Keratinocyte (primary cell): ENCODE results near the gene FNDC3B. TPM values are rescaled to one million over a fixed set of nuclear protein-coding genes. Genes with fewer than 3 reads are reported as not detected.
"Not testable (repeated sequence)": the region's sequence is repeated elsewhere in the genome, so short reads cannot be mapped to it uniquely, and the experiment has no call there.

Source experiments
- DNase-seq: peaks from one replicate; pipeline ENCODE4 v3.0.0-alpha.2; 2011; ENCODE audit warnings: low read depth, missing footprints, low spot score
- FAIRE-seq: peaks from 2 replicates; lab custom pipeline; 2011; peaks lifted over from hg19 to GRCh38; lab: Jason Lieb, UNC
- H2AFZ ChIP-seq: 2 replicates; pipeline ENCODE4 v1.6.0; 2012; ENCODE audit warnings: low read length, control low read depth, inconsistent platforms; ENCODE audit not compliant: control insufficient read depth
- H3K27ac ChIP-seq: 2 replicates; pipeline ENCODE4 v1.5.1; 2011; ENCODE audit warnings: low read length; ENCODE audit not compliant: control insufficient read depth, insufficient read depth
- H3K27me3 ChIP-seq: 3 replicates; pipeline ENCODE4 v1.6.0; 2011; ENCODE audit warnings: low read length; ENCODE audit not compliant: control insufficient read depth, insufficient read depth; ENCODE audit errors: extremely low read depth
- H3K36me3 ChIP-seq, 2 experiments: 2 replicates in 1 of 2; 3 replicates in 1 of 2; pipeline ENCODE4 v1.5.1; 2011; ENCODE audit warnings: low read length in 2 of 2, mild to moderate bottlenecking in 1 of 2; ENCODE audit not compliant: control insufficient read depth in 2 of 2, insufficient read depth in 2 of 2; ENCODE audit errors: extremely low read depth in 1 of 2
- H3K4me1 ChIP-seq: 3 replicates; pipeline ENCODE4 v1.5.1; 2011; ENCODE audit warnings: low read length; ENCODE audit not compliant: control insufficient read depth, insufficient read depth; ENCODE audit errors: extremely low read depth
- H3K4me2 ChIP-seq: 3 replicates; pipeline ENCODE4 v1.6.0; 2011; ENCODE audit warnings: low read depth, low read length; ENCODE audit not compliant: control insufficient read depth, insufficient read depth; ENCODE audit errors: extremely low read depth
- H3K4me3 ChIP-seq, 3 experiments: fragments of 200-600 bp in 1 of 3; sonication (generic) in 1 of 3; 2 replicates in 2 of 3; 3 replicates in 1 of 3; pipeline ENCODE4 v1.5.1; 2011 to 2016; ENCODE audit warnings: low read length in 3 of 3, mild to moderate bottlenecking in 3 of 3, control low read depth in 2 of 3, inconsistent platforms in 1 of 3, low read depth in 1 of 3, mixed read lengths in 1 of 3, mixed run types in 1 of 3, moderate library complexity in 1 of 3; ENCODE audit not compliant: control insufficient read depth in 2 of 3, insufficient read depth in 2 of 3; ENCODE audit errors: extremely low read depth in 1 of 3
- H3K79me2 ChIP-seq: 2 replicates; pipeline ENCODE4 v1.6.0; 2012; ENCODE audit warnings: low read length; ENCODE audit not compliant: control insufficient read depth, insufficient read depth
- H3K9ac ChIP-seq: 3 replicates; pipeline ENCODE4 v1.6.0; 2011; ENCODE audit warnings: low read length; ENCODE audit not compliant: control insufficient read depth, insufficient read depth; ENCODE audit errors: extremely low read depth
- H3K9me1 ChIP-seq: 3 replicates; pipeline ENCODE4 v1.6.0; 2011; ENCODE audit warnings: low read length; ENCODE audit not compliant: control insufficient read depth, insufficient read depth; ENCODE audit errors: extremely low read depth
- H3K9me3 ChIP-seq: 2 replicates; pipeline ENCODE4 v1.5.1; 2012; ENCODE audit warnings: low read depth, low read length; ENCODE audit not compliant: control insufficient read depth
- H4K20me1 ChIP-seq: 3 replicates; pipeline ENCODE4 v1.6.0; 2011; ENCODE audit warnings: low read length; ENCODE audit not compliant: control insufficient read depth, insufficient read depth; ENCODE audit errors: extremely low read depth
- EZH2 ChIP-seq: IDR thresholded peaks from one replicate; pipeline ENCODE4 v1.6.1; 2012; ENCODE audit warnings: inconsistent platforms, mild to moderate bottlenecking, low read length, moderate library complexity
- dilution Hi-C: fragments of 300-500 bp; cut with MboI; formaldehyde crosslinking; loops from one replicate; pipeline ENCODE4 v1.7.0; 2020; ENCODE audit warnings: low sequenced_read_pairs; ENCODE audit not compliant: extremely low pct_ligation_motif_present
- polyA plus RNA-seq, 5 experiments: library from polyadenylated mRNA; depleted of rRNA in 3 of 5; stranded (reverse) in 3 of 5; stranded (forward) in 1 of 5; unstranded in 1 of 5; fragments of >200 nt; gene quantifications; 1 replicate in 1 of 5; 2 replicates in 3 of 5; 3 replicates in 1 of 5; pipeline versions ENCODE4 v1.2.1 to v1.2.3, GENCODE V29; 2011 to 2012; ENCODE audit warnings: missing spikeins in 2 of 5, low read depth in 1 of 5, low replicate concordance in 1 of 5
- TF ChIP-seq, protein P1 (sequence below), 3 experiments: IDR thresholded peaks in 1 of 3; conservative IDR thresholded peaks in 1 of 3; optimal IDR thresholded peaks in 1 of 3; 2 replicates in 2 of 3; 3 replicates in 1 of 3; pipeline versions ENCODE3 to v1.5.1; 2011; ENCODE audit warnings: low read length in 3 of 3, mild to moderate bottlenecking in 3 of 3, moderate library complexity in 2 of 3, control low read depth in 1 of 3, inconsistent platforms in 1 of 3; ENCODE audit not compliant: insufficient read depth in 2 of 3; ENCODE audit errors: extremely low read depth in 1 of 3

Gene FNDC3B
- polyA plus RNA-seq, 1 donor (not counting 4 experiments of a cell fraction or from before 2014, with no cell fraction given): 31.4 TPM

DNA sequence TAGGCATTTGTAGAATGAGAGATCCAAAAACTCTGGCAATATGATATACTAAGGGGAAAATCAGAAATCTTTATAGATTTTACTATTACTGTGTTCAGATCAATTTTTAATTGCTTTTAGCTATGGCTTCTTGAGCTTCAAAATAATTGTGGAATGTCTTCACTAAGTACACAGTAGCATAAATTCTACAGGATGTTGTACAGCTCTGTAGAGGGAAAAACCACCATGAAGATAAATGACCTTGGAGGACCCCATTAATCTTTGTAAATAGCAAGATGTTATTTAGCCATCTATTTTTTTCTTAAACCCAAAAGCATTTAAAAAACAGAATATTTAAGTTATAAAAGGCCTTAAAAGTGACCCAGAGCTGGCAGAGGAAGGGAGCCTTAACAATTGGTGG, 43.9 kb upstream of the FNDC3B start:
- DNase-seq: no peak
- no peak for FAIRE-seq
- Histone ChIP-seq H3K4me3 (no peak overlapping the region), H3K79me2 (no peaks in the 10 kb centered on the region), H3K27me3 (no peaks in the 10 kb centered on the region), H3K27ac (no peak overlapping the region), H4K20me1 (no peaks in the 10 kb centered on the region), H3K9ac (no peak overlapping the region), H2AFZ (no peak overlapping the region), H3K36me3 (no peaks in the 10 kb centered on the region), H3K9me1 (no peaks in the 10 kb centered on the region), H3K4me1 (peaks cover 4% of the 10 kb centered on the region), H3K9me3 (no peaks in the 10 kb centered on the region), H3K4me2 (no peak overlapping the region)
- TF ChIP-seq, protein P1, sequence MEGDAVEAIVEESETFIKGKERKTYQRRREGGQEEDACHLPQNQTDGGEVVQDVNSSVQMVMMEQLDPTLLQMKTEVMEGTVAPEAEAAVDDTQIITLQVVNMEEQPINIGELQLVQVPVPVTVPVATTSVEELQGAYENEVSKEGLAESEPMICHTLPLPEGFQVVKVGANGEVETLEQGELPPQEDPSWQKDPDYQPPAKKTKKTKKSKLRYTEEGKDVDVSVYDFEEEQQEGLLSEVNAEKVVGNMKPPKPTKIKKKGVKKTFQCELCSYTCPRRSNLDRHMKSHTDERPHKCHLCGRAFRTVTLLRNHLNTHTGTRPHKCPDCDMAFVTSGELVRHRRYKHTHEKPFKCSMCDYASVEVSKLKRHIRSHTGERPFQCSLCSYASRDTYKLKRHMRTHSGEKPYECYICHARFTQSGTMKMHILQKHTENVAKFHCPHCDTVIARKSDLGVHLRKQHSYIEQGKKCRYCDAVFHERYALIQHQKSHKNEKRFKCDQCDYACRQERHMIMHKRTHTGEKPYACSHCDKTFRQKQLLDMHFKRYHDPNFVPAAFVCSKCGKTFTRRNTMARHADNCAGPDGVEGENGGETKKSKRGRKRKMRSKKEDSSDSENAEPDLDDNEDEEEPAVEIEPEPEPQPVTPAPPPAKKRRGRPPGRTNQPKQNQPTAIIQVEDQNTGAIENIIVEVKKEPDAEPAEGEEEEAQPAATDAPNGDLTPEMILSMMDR (optimal IDR thresholded peaks at IDR 0.05 in 1 of 3, IDR thresholded peaks at IDR 0.05 in 1 of 3, conservative IDR thresholded peaks at IDR 0.05 in 1 of 3; ENCODE audit: extremely low read depth in 1 of 3, insufficient read depth in 2 of 3, low read length in 3 of 3): no peak
- TF ChIP-seq EZH2: no peak
- dilution Hi-C loops: no loop called here

DNA sequence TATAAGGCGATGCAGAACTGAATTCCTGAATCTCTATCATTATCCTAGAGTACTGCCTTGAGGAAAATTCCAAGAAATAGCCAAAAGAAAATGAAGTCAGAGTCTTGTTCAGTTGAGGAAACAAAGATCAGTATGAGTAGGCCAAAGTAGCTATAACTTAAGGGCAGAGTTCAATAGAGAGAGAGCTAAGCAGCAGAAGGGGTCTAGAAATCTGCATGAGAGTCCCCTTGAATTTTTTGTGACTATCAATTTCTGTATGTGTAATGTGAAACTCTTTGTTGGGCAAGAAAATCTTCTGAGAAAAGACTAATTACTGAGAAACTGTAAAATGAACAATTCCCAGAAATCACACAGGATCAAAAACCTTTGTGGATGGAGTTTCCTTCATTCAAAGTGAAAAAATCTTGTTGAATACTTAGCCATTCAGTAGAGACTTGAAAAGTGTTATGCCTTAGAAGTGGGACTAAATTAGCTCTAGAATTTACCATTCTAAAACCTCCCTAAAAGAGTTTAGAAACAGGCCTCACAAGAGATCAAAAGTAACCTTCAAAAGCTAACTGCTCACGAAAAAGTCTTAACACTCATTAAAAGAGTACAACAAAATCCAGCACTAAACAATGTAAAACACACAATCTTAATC, 43.1 kb upstream of the FNDC3B start:
- Histone ChIP-seq H3K27me3 (no peaks in the 10 kb centered on the region), H3K4me3 (no peak overlapping the region), H2AFZ (no peak overlapping the region), H4K20me1 (no peaks in the 10 kb centered on the region), H3K4me2 (no peak overlapping the region), H3K9me1 (no peaks in the 10 kb centered on the region), H3K36me3 (no peaks in the 10 kb centered on the region), H3K4me1 (peaks cover 4% of the 10 kb centered on the region), H3K27ac (no peak overlapping the region), H3K9ac (no peak overlapping the region), H3K9me3 (no peaks in the 10 kb centered on the region), H3K79me2 (no peaks in the 10 kb centered on the region)
- DNase-seq (no peak), FAIRE-seq (no peak)
- dilution Hi-C loops: no loop called here
- no peak for TF ChIP-seq EZH2
- TF ChIP-seq, protein P1 (optimal IDR thresholded peaks at IDR 0.05 in 1 of 3, IDR thresholded peaks at IDR 0.05 in 1 of 3, conservative IDR thresholded peaks at IDR 0.05 in 1 of 3; ENCODE audit: extremely low read depth in 1 of 3, insufficient read depth in 2 of 3, low read length in 3 of 3): no peak

DNA sequence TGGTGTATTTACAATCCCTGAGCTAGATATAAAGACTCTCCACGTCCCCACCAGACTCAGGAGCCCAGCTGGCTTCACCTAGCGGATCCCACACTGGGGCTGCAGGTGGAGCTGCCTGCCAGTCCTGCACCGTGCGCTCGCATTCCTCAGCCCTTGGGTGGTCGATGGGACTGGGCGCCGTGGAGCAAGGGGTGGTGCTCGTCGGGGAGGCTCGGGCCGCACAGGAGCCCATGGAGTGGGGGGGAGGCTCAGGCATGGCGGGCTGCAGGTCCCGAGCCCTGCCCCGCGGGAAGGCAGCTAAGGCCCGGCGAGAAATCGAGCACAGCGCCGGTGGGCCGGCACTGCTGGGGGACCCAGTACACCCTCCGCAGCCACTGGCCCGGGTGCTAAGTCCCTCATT, 40.6 kb upstream of the FNDC3B start:
- H2AFZ ChIP-seq, H4K20me1 ChIP-seq, DNase-seq, H3K9me3 ChIP-seq, H3K27ac ChIP-seq, FAIRE-seq, dilution Hi-C loops, H3K4me2 ChIP-seq, H3K36me3 ChIP-seq, H3K9ac ChIP-seq, H3K4me3 ChIP-seq, H3K27me3 ChIP-seq, H3K79me2 ChIP-seq, H3K9me1 ChIP-seq, H3K4me1 ChIP-seq: not testable (repeated sequence)

DNA sequence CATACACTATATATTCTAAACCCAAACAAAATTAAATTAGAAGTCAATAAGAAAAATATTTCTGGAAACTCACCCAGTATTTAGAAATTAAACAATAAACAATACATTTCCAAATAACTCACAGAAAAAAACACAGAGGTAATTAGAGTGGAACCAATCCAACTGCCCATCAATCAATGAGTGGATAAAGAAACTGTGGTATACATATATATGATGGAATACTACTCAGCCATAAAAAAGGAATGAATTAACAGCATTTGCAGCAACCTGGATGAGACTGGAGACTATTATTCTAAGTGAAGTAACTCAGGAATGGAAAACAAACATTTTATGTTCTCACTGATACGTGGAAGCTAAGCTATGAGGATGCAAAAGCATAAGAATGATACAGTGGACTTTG, 37.8 kb upstream of the FNDC3B start:
- dilution Hi-C loops, H3K4me1 ChIP-seq, H2AFZ ChIP-seq, H3K36me3 ChIP-seq, H3K9me3 ChIP-seq, H3K27ac ChIP-seq, H3K4me3 ChIP-seq, DNase-seq, H3K9me1 ChIP-seq, H3K27me3 ChIP-seq, H3K9ac ChIP-seq, FAIRE-seq, H4K20me1 ChIP-seq, H3K4me2 ChIP-seq, H3K79me2 ChIP-seq: not testable (repeated sequence)
